Upper lobe of left lung (tissue), 6 donors: ENCODE measurements around the gene KLHL12. TPM values are rescaled to one million over a fixed set of nuclear protein-coding genes. Genes with fewer than 3 reads are reported as not detected.
"Not testable (repeated sequence)": the region's sequence is repeated elsewhere in the genome, so short reads cannot be mapped to it uniquely, and the experiment has no call there.

Experiments used
- ATAC-seq, 2 donors: fragments of 200-7000 bp; cut with Tn5 transposase; one replicate each; pipeline ENCODE4 v1.9.1; 2022; ENCODE audit warnings: mild to moderate bottlenecking in 2 of 2, moderate library complexity in 2 of 2; ENCODE audit not compliant: low FRiP score in 2 of 2
- DNase-seq, 2 donors: peaks; one replicate each; pipeline ENCODE4 v3.0.0-alpha.2; 2019 to 2020
- H3K27ac ChIP-seq, 4 donors: fragments of 200-600 bp; sonication (generic); one replicate each; pipeline ENCODE4 v1.5.1; 2016 to 2019
- H3K27me3 ChIP-seq, 4 donors: fragments of 200-600 bp; sonication (generic); one replicate each; pipeline ENCODE4 v1.5.1; 2017 to 2019
- H3K36me3 ChIP-seq, 4 donors: fragments of 200-600 bp; sonication (generic); one replicate each; pipeline ENCODE4 v1.5.1; 2016 to 2019
- H3K4me1 ChIP-seq, 4 donors: fragments of 200-600 bp; sonication (generic); one replicate each; pipeline ENCODE4 v1.5.1; 2018 to 2019
- H3K4me3 ChIP-seq, 4 donors: fragments of 200-600 bp; sonication (generic); one replicate each; pipeline ENCODE4 v1.5.1; 2017 to 2019; ENCODE audit warnings: mild to moderate bottlenecking in 2 of 4, moderate library complexity in 1 of 4
- H3K9me3 ChIP-seq, 4 donors: fragments of 200-600 bp; sonication (generic); one replicate each; pipeline ENCODE4 v1.5.1; 2018 to 2019
- EP300 ChIP-seq, 4 donors: sonication (generic); formaldehyde crosslinking; IDR thresholded peaks; one replicate each; pipeline ENCODE4 v1.5.1; 2017; ENCODE audit warnings: antibody characterized with exemption in 4 of 4, control low read depth in 2 of 4
- POLR2A ChIP-seq, 4 donors: fragments of 450-650 bp; IDR thresholded peaks; one replicate each; pipeline ENCODE4 v1.5.1; 2016 to 2017; ENCODE audit warnings: antibody characterized with exemption in 4 of 4, mild to moderate bottlenecking in 2 of 4
- POLR2AphosphoS5 ChIP-seq, 2 donors: sonication (generic); formaldehyde crosslinking; IDR thresholded peaks; one replicate each; pipeline ENCODE4 v1.5.1; 2017; ENCODE audit warnings: antibody characterized with exemption in 2 of 2
- WGBS, 2 donors: methylation state at CpG; one replicate each; pipeline ENCODE4 v1.1.5; 2017 to 2018; 5-methylcytosine and 5-hydroxymethylcytosine counted together
- total RNA-seq, 6 donors: library from RNA; depleted of rRNA in 4 of 6; stranded (reverse); fragments of >200 nt in 4 of 6; gene quantifications; one replicate each; pipeline versions ENCODE4 v1.1.0 to v1.2.1, GENCODE V29; 2016 to 2021
- TF ChIP-seq, protein P1 (sequence below), 6 experiments: fragments of 450-650 bp in 4 of 6; fragments of 200-600 bp in 2 of 6; sonication (generic) in 2 of 6; IDR thresholded peaks; one replicate each; pipeline ENCODE4 v1.5.1; 2016 to 2019; ENCODE audit warnings: antibody characterized with exemption in 6 of 6
- donor health status: DM: no; HTN: no; CAD: no; lungs with moderate emphysema.
- donor health status: DM: no; HTN: yes; CAD: no; lungs with severe emphysema.

KLHL12 gene
- total RNA-seq, 6 donors from 2014 or later, result 12.0 to 25.1 (median 19.9) TPM

GRCh38 chr1:202909494-202909893 is 17.5 kb downstream of the KLHL12 start:
- no peak for TF ChIP-seq EP300 (IDR thresholded peaks at IDR 0.05)
- TF ChIP-seq POLR2A (IDR thresholded peaks at IDR 0.05), result no peak
- TF ChIP-seq, protein P1, sequence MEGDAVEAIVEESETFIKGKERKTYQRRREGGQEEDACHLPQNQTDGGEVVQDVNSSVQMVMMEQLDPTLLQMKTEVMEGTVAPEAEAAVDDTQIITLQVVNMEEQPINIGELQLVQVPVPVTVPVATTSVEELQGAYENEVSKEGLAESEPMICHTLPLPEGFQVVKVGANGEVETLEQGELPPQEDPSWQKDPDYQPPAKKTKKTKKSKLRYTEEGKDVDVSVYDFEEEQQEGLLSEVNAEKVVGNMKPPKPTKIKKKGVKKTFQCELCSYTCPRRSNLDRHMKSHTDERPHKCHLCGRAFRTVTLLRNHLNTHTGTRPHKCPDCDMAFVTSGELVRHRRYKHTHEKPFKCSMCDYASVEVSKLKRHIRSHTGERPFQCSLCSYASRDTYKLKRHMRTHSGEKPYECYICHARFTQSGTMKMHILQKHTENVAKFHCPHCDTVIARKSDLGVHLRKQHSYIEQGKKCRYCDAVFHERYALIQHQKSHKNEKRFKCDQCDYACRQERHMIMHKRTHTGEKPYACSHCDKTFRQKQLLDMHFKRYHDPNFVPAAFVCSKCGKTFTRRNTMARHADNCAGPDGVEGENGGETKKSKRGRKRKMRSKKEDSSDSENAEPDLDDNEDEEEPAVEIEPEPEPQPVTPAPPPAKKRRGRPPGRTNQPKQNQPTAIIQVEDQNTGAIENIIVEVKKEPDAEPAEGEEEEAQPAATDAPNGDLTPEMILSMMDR (IDR thresholded peaks at IDR 0.05), result no peak
- no peak for TF ChIP-seq POLR2AphosphoS5 (IDR thresholded peaks at IDR 0.05)
- no peak overlapping the region for H3K27ac ChIP-seq
- ATAC-seq (no peak), DNase-seq (no peak)
- no peaks in the 10 kb centered on the region for H3K9me3 ChIP-seq
- H3K4me3 ChIP-seq, result no peak overlapping the region
- WGBS, 2 donors, result 89 to 100% methylated on average over 1 of the region's 1 CpG
- peaks cover 26 to 96% (median 65%) of the 10 kb centered on the region in 4 donors for H3K36me3 ChIP-seq
- no peaks in the 10 kb centered on the region for H3K4me1 ChIP-seq
- no peaks in the 10 kb centered on the region for H3K27me3 ChIP-seq

- DNase-seq (no peak), ATAC-seq (no peak)
- Histone ChIP-seq H3K9me3 (no peaks in the 10 kb centered on the region), H3K4me3 (no peak overlapping the region), H3K4me1 (no peaks in the 10 kb centered on the region), H3K36me3 (peaks cover 26 to 96% (median 62%) of the 10 kb centered on the region in 4 donors), H3K27me3 (no peaks in the 10 kb centered on the region), H3K27ac (no peak overlapping the region)
- TF ChIP-seq, protein P1 (IDR thresholded peaks at IDR 0.05), result no peak
- TF ChIP-seq POLR2A (IDR thresholded peaks at IDR 0.05) (no peak), POLR2AphosphoS5 (IDR thresholded peaks at IDR 0.05) (no peak), EP300 (IDR thresholded peaks at IDR 0.05) (no peak)
- 94 to 95% methylated on average over 6 of the region's 6 CpGs for WGBS, 2 donors
These were observed 18.0 kb downstream of the KLHL12 start for GRCh38 chr1:202908998-202909397.

- no peaks in the 10 kb centered on the region for H3K4me1 ChIP-seq
- no peak overlapping the region for H3K27ac ChIP-seq
- no peak for ATAC-seq
- DNase-seq, result no peak
- no peaks in the 10 kb centered on the region for H3K9me3 ChIP-seq
- no peaks in the 10 kb centered on the region for H3K27me3 ChIP-seq
- WGBS, 2 donors, result 65 to 77% methylated on average over 4 of the region's 4 CpGs
- no peak overlapping the region for H3K4me3 ChIP-seq
- TF ChIP-seq POLR2A (IDR thresholded peaks at IDR 0.05) (no peak), EP300 (IDR thresholded peaks at IDR 0.05) (no peak), POLR2AphosphoS5 (IDR thresholded peaks at IDR 0.05) (no peak)
- TF ChIP-seq, protein P1 (IDR thresholded peaks at IDR 0.05), result no peak
- H3K36me3 ChIP-seq, result peaks cover 19 to 91% (median 48%) of the 10 kb centered on the region in 4 donors
These were observed 21.7 kb downstream of the KLHL12 start for GRCh38 chr1:202905331-202905730.

DNA sequence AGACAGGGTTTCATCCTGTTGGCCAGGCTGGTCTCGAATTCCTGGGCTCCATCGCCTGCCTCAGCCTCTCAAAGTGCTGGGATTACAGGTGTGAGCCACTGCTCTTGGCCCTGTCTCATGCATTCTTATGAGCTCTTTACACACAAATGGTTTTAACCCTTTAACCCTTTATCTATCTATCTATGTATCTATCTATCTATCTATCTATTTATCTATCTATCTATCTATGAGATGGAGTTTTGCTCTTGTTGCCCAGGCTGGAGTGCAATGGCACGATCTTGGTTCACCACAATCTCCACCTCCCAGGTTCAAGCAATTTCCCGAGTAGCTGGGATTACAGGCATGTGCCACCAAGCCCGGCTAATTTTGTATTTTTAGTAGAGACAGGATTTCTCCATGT is 23.2 kb downstream of the KLHL12 start:
- not testable (repeated sequence) for H3K27ac ChIP-seq, ATAC-seq, H3K4me1 ChIP-seq, H3K27me3 ChIP-seq, DNase-seq, H3K9me3 ChIP-seq, H3K4me3 ChIP-seq
- peaks cover 9 to 89% (median 42%) of the 10 kb centered on the region in 4 donors for H3K36me3 ChIP-seq
- WGBS, 2 donors, result 94 to 95% methylated on average over 5 of the region's 5 CpGs

GRCh38 chr1:202901555-202901954 is 25.5 kb downstream of the KLHL12 start:
- TF ChIP-seq, protein P1 (IDR thresholded peaks at IDR 0.05), result no peak
- TF ChIP-seq EP300 (IDR thresholded peaks at IDR 0.05) (no peak), POLR2AphosphoS5 (IDR thresholded peaks at IDR 0.05) (no peak), POLR2A (IDR thresholded peaks at IDR 0.05) (no peak)
- Histone ChIP-seq H3K36me3 (peaks cover 0 to 88% (median 26%) of the 10 kb centered on the region in 4 donors), H3K4me1 (no peaks in the 10 kb centered on the region), H3K4me3 (no peak overlapping the region), H3K9me3 (no peaks in the 10 kb centered on the region), H3K27me3 (no peaks in the 10 kb centered on the region), H3K27ac (no peak overlapping the region)
- no peak for DNase-seq
- no peak for ATAC-seq
- 97 to 98% methylated on average over 4 of the region's 4 CpGs for WGBS, 2 donors
